HUES6 (cell line): ENCODE results near the gene MPZL3.
A peak's percentile ranks its signal among the peaks of the same experiment; 100 is the strongest.

ENCODE experiments used
- H3K27ac ChIP-seq: 2 replicates; pipeline ENCODE4 v1.7.0; 2013; ENCODE audit warnings: low read depth, mild to moderate bottlenecking, low read length, inconsistent platforms
- H3K27me3 ChIP-seq: 2 replicates; pipeline ENCODE4 v1.6.1; 2013; ENCODE audit warnings: low read length; ENCODE audit not compliant: control insufficient read depth, insufficient read depth
- H3K36me3 ChIP-seq: 2 replicates; pipeline ENCODE4 v1.6.1; 2013; ENCODE audit warnings: low read length; ENCODE audit not compliant: control insufficient read depth, insufficient read depth
- H3K4me1 ChIP-seq: 2 replicates; pipeline ENCODE4 v1.6.1; 2013; ENCODE audit warnings: low read length; ENCODE audit not compliant: control insufficient read depth, insufficient read depth
- H3K4me3 ChIP-seq: 2 replicates; pipeline ENCODE4 v1.5.1; 2013; ENCODE audit warnings: low read depth, low read length
- H3K9ac ChIP-seq: one replicate; pipeline ENCODE4 v1.6.1; 2013; ENCODE audit warnings: mild to moderate bottlenecking, low read length
- H3K9me3 ChIP-seq: 2 replicates; pipeline ENCODE4 v1.6.1; 2013; ENCODE audit warnings: low read depth, low read length; ENCODE audit not compliant: control insufficient read depth, insufficient read depth

The MPZL3 gene

DNA sequence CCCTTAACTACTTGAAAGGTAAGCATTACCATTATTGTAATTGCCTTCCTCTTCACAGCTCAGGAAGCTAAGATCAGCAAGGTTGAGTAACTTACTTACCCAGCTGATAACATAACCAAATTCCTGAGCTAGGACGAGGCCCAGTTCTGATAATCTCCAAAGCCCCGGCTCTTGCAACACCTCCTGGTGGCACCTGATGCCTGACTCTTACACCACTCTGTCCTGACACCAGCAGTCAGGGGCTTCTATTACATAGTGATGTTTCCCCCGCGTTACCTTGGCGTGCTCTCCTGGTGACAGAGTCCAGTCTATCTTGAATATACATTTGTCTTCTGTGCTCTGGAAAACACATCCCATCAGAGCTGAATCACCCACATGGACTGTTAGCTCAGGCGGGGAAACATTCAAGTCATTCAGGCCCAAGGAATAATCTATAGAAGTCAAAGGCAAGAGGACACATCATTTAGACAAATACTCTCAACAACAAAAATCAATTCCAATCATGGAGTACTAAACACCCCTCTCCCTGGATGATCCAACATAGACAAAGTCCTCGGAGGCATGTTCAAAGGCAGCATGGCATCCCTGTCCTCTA lies 39.9 kb downstream of the MPZL3 start:
- Histone ChIP-seq H3K9ac (no peak overlapping the region), H3K9me3 (no peaks in the 10 kb centered on the region), H3K27ac (no peak overlapping the region), H3K4me3 (no peak overlapping the region), H3K4me1 (peaks cover 44% of the 10 kb centered on the region), H3K36me3 (no peaks in the 10 kb centered on the region), H3K27me3 (no peaks in the 10 kb centered on the region)

DNA sequence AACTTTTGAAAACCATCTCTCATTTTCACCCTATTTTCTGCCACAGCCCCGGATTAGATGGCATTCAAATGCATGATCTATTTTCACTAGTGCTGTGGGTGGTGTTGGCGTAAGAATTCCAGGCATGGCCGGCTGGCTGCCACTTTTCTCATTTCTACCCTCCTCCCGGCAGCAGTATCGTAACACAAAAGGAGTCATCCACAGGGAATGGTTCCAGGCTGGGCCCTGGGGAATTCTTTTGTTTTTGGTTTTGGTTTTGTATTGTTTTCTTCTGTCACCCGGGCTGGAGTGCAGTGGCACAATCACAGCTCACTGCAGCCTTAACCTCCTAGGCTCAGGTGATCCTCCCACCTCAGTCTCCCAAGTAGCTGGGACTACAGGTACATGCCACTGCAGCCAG lies 41.2 kb downstream of the MPZL3 start:
- Histone ChIP-seq H3K27me3 (no peaks in the 10 kb centered on the region), H3K27ac (peak overlapping the region; percentile 1; the same call in 1 of the 2 replicates), H3K36me3 (no peaks in the 10 kb centered on the region), H3K4me1 (peaks cover 44% of the 10 kb centered on the region), H3K9me3 (no peaks in the 10 kb centered on the region), H3K4me3 (no peak overlapping the region), H3K9ac (no peak overlapping the region)

GRCh38 chr11:118210323-118210722 lies 41.8 kb downstream of the MPZL3 start:
- no peaks in the 10 kb centered on the region for H3K9me3 ChIP-seq
- H3K27ac ChIP-seq: 0 out of 2 replicates have a peak overlapping the region, but pooled peaks have one; percentile 1
- H3K4me1 ChIP-seq: peaks cover 44% of the 10 kb centered on the region
- H3K36me3 ChIP-seq: no peaks in the 10 kb centered on the region
- H3K9ac ChIP-seq: no peak overlapping the region
- no peak overlapping the region for H3K4me3 ChIP-seq
- no peaks in the 10 kb centered on the region for H3K27me3 ChIP-seq

- Histone ChIP-seq H3K4me3 (no peak overlapping the region), H3K9ac (no peak overlapping the region), H3K27ac (no peak overlapping the region), H3K4me1 (peaks cover 38% of the 10 kb centered on the region), H3K27me3 (no peaks in the 10 kb centered on the region), H3K36me3 (no peaks in the 10 kb centered on the region), H3K9me3 (no peaks in the 10 kb centered on the region)
Measured at GRCh38 chr11:118209033-118209432, 43.1 kb downstream of the MPZL3 start.

GRCh38 chr11:118207079-118207478 lies 45.1 kb downstream of the MPZL3 start:
- Histone ChIP-seq H3K9ac (no peak overlapping the region), H3K27me3 (0 out of 2 replicates have a peak, but pooled peaks cover 4% of the 10 kb centered on the region), H3K27ac (no peak overlapping the region), H3K4me1 (peaks cover 19% of the 10 kb centered on the region), H3K4me3 (no peak overlapping the region), H3K9me3 (no peaks in the 10 kb centered on the region), H3K36me3 (no peaks in the 10 kb centered on the region)

DNA sequence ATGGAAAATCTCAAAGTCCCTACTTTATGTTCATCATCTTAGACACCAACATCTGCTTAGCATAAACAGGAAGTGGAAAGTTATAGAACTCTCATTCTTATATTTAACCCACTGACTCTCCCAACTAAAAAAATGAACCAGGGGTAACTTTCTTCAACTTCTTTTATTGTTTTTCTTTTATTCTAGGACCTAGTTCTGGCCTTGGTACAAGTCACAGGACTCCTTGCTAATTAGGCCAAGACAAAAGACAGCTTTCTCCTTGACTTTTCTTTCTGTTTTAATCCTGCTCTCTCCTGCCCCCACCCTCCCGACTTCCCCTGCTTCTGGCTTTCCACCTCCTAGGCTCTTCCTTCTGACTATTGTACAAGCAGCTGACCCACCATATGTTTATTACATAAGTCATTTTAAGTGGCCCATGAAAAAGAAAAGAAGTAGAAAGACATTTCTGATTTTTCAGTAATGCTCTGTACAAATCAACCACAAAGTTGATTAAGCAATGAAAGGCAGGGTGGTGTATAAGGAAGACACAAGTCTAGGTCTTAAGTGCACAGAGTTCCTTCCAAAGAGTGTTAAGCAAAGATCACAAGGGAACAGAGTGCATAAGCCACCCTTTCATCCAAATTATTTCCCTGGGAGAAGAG lies 45.7 kb downstream of the MPZL3 start:
- no peaks in the 10 kb centered on the region for H3K36me3 ChIP-seq
- H3K9me3 ChIP-seq: no peaks in the 10 kb centered on the region
- H3K9ac ChIP-seq: no peak overlapping the region
- 0 out of 2 replicates have a peak, but pooled peaks cover 4% of the 10 kb centered on the region for H3K27me3 ChIP-seq
- peaks cover 13% of the 10 kb centered on the region for H3K4me1 ChIP-seq
- H3K27ac ChIP-seq: no peak overlapping the region
- H3K4me3 ChIP-seq: no peak overlapping the region

DNA sequence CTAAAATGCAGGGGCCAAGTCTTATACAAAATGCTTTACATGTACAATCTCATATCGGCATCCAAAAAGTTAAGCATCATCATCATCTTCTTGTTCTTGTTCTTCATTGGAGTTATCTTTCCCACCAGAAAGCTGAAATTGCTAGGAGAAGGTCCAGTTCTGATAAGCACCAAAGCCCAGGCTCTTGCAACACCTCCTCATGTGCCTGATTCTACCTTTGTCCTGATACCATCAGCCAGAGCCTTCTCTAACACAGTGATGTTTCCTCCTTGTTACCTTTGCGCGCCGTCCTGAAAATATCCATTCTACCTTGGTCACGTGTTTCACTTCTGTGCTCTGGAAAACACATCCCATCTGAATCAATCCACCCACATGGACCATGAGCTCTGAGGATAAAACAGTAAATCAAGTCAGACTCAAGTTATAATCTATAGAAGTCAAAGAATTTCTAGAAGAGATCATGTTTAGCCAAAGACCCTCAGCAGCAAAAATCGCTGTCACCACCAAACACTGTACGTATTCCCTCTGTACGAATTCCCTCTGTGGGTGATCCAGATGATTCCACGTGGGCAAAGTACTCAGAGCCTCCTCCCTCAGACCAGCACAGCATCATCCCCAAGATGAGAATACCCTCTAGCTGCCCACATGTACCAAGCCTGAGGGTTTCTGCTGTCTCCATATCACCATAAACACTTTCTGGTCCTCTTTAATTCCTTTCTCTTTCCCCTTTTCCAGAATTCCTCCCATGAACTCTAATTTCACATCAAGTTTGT lies 46.4 kb downstream of the MPZL3 start:
- H3K4me3 ChIP-seq: no peak overlapping the region

GRCh38 chr11:118202599-118203422 lies 49.4 kb downstream of the MPZL3 start:
- Histone ChIP-seq H3K9ac (no peak overlapping the region), H3K4me1 (peaks cover 11% of the 10 kb centered on the region), H3K27ac (no peak overlapping the region), H3K36me3 (no peaks in the 10 kb centered on the region), H3K4me3 (no peak overlapping the region), H3K9me3 (no peaks in the 10 kb centered on the region), H3K27me3 (0 out of 2 replicates have a peak, but pooled peaks cover 4% of the 10 kb centered on the region)

More for the DNA sequence above, 46.4 kb downstream of the MPZL3 start:
- Histone ChIP-seq H3K4me1 (peaks cover 6% of the 10 kb centered on the region), H3K27ac (no peak overlapping the region), H3K9me3 (no peaks in the 10 kb centered on the region), H3K27me3 (0 out of 2 replicates have a peak, but pooled peaks cover 4% of the 10 kb centered on the region), H3K36me3 (no peaks in the 10 kb centered on the region), H3K9ac (no peak overlapping the region)

DNA sequence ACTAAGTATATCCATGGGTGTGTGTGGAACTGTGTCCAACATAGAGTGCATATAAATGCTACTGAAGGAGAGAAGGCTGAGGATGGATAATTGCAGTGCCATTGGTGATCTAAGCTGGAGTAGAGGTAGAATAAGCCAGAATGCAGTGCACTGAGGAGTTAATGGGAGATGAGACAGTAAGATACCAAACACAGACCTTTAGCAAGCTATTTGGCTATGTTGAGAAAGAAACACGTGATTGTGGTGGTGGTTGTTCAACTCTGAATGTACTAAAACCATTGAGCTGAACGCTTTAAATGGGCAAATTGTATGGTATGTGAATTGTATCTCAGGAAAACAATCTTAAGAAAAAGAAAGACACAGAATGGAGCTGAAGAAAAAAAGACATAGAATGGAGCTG lies 50.2 kb downstream of the MPZL3 start:
- H3K4me1 ChIP-seq: peaks cover 17% of the 10 kb centered on the region
- H3K27ac ChIP-seq: no peak overlapping the region
- H3K4me3 ChIP-seq: no peak overlapping the region
- H3K9me3 ChIP-seq: no peaks in the 10 kb centered on the region
- no peaks in the 10 kb centered on the region for H3K36me3 ChIP-seq
- H3K27me3 ChIP-seq: 0 out of 2 replicates have a peak, but pooled peaks cover 4% of the 10 kb centered on the region
- H3K9ac ChIP-seq: no peak overlapping the region

- H3K27ac ChIP-seq: no peak overlapping the region
Measured at GRCh38 chr11:118200901-118201680, 51.1 kb downstream of the MPZL3 start.

More at GRCh38 chr11:118200901-118201680, 51.1 kb downstream of the MPZL3 start:
- Histone ChIP-seq H3K27me3 (0 out of 2 replicates have a peak, but pooled peaks cover 4% of the 10 kb centered on the region), H3K4me1 (peaks cover 22% of the 10 kb centered on the region), H3K36me3 (no peaks in the 10 kb centered on the region), H3K9ac (no peak overlapping the region), H3K4me3 (no peak overlapping the region), H3K9me3 (no peaks in the 10 kb centered on the region)
